Esophagus muscularis mucosa (tissue), 3 donors: ENCODE measurements around the gene CUBN.

Experiments used
- CTCF ChIP-seq, 3 experiments: fragments of 200-600 bp in 2 of 3; fragments of 450-650 bp in 1 of 3; sonication (generic) in 2 of 3; IDR thresholded peaks; one replicate each; pipeline ENCODE4 v1.5.1; 2017 to 2019; ENCODE audit warnings: antibody characterized with exemption in 3 of 3, mild to moderate bottlenecking in 2 of 3, moderate library complexity in 1 of 3
- POLR2AphosphoS5 ChIP-seq, 2 donors: sonication (generic); formaldehyde crosslinking; IDR thresholded peaks; one replicate each; pipeline ENCODE4 v1.6.1; 2017; ENCODE audit warnings: antibody characterized with exemption in 2 of 2

GRCh38 chr10:16960551-16960950 is 169.1 kb downstream of the CUBN start:
- TF ChIP-seq CTCF (IDR thresholded peaks at IDR 0.05), result no peak
- no peak for TF ChIP-seq POLR2AphosphoS5 (IDR thresholded peaks at IDR 0.05)
